ENCODE results near the gene DAGLA.

DNA sequence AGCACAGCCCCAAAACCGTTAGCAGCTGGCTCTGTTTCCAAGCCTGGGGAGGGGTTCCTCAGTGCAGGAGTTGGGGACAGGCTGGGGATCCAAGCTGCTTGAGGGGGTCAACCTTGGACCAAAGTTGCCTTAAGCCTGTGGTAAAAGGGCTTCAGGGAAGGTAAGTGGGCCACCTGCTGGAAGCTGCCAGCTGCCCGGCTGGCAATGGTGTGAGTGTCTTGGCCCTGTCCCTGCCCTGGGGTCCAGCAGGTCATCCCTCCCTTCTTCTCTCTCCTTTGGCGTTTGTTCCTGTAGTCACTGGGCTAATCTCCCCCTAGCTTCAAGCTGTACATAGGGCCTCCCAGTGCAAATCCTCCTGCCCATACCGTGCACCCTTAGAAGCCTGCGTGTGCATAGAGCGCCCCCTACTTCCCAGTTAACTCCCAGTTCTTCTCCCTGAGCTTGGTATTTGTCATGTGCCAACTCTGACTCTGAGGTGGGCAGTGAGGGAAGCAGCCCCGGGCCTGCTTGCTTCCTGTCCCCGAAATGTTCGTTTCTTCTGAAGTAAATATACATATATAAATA, 107.8 kb downstream of the DAGLA start:
- TF ChIP-seq ZFX (IDR thresholded peaks at IDR 0.05) = no peak
- TF ChIP-seq, protein P1, sequence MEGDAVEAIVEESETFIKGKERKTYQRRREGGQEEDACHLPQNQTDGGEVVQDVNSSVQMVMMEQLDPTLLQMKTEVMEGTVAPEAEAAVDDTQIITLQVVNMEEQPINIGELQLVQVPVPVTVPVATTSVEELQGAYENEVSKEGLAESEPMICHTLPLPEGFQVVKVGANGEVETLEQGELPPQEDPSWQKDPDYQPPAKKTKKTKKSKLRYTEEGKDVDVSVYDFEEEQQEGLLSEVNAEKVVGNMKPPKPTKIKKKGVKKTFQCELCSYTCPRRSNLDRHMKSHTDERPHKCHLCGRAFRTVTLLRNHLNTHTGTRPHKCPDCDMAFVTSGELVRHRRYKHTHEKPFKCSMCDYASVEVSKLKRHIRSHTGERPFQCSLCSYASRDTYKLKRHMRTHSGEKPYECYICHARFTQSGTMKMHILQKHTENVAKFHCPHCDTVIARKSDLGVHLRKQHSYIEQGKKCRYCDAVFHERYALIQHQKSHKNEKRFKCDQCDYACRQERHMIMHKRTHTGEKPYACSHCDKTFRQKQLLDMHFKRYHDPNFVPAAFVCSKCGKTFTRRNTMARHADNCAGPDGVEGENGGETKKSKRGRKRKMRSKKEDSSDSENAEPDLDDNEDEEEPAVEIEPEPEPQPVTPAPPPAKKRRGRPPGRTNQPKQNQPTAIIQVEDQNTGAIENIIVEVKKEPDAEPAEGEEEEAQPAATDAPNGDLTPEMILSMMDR (conservative IDR thresholded peaks at IDR 0.05) = no peak; the same call in 1 of the 2 replicates
